DOHH2 (cell line): ENCODE data around the gene UXT.

Source experiments
- EZH2phosphoT487 ChIP-seq: fragments of 200-600 bp; sonication (generic); IDR thresholded peaks from 2 replicates; pipeline ENCODE4 v1.6.1; 2017; ENCODE audit warnings: borderline replicate concordance, mild to moderate bottlenecking, antibody characterized with exemption, low read length, moderate library complexity, mixed read lengths
- TF ChIP-seq, protein P1 (sequence below): fragments of 200-600 bp; sonication (generic); IDR thresholded peaks from one replicate; pipeline ENCODE4 v1.5.1; 2014; ENCODE audit warnings: antibody characterized with exemption, mild to moderate bottlenecking, low read depth, low read length; ENCODE audit not compliant: poor library complexity, severe bottlenecking

DNA sequence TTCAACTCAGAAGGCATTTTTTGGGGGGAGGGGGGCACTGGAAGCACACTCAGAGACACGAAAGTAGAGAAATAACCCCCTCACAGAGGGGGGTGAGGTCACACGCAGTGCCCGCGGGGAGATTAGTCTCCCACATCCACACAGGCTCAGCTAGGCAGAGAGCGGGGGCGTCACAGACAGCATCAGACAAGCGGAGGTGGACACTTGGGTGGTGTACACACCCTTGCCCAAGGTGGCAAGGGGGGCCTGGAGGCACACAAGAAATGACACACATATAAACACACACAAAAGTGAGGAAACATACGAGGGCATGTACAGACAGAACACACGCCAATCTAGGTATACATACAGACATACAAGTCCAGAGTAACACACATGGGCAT, 38.7 kb downstream of the UXT start:
- TF ChIP-seq, protein P1, sequence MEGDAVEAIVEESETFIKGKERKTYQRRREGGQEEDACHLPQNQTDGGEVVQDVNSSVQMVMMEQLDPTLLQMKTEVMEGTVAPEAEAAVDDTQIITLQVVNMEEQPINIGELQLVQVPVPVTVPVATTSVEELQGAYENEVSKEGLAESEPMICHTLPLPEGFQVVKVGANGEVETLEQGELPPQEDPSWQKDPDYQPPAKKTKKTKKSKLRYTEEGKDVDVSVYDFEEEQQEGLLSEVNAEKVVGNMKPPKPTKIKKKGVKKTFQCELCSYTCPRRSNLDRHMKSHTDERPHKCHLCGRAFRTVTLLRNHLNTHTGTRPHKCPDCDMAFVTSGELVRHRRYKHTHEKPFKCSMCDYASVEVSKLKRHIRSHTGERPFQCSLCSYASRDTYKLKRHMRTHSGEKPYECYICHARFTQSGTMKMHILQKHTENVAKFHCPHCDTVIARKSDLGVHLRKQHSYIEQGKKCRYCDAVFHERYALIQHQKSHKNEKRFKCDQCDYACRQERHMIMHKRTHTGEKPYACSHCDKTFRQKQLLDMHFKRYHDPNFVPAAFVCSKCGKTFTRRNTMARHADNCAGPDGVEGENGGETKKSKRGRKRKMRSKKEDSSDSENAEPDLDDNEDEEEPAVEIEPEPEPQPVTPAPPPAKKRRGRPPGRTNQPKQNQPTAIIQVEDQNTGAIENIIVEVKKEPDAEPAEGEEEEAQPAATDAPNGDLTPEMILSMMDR: no peak
- TF ChIP-seq EZH2phosphoT487: no peak
